Hepatocyte (in vitro differentiated cells): ENCODE data around the gene AKAP13. TPM values are rescaled to one million over a fixed set of nuclear protein-coding genes. Genes with fewer than 3 reads are reported as not detected.

ENCODE experiments used
- DNase-seq: peaks from one replicate; pipeline ENCODE4 v3.0.0-alpha.2; 2016; ENCODE audit warnings: low spot score
- H2AFZ ChIP-seq: fragments of 200-600 bp; sonication (generic); 2 replicates; pipeline ENCODE4 v1.6.0; 2016; ENCODE audit warnings: antibody characterized with exemption, mild to moderate bottlenecking
- H3K27ac ChIP-seq: fragments of 200-600 bp; sonication (generic); 2 replicates; pipeline ENCODE4 v1.5.1; 2016; ENCODE audit warnings: mild to moderate bottlenecking
- H3K27me3 ChIP-seq: fragments of 200-600 bp; sonication (generic); 2 replicates; pipeline ENCODE4 v1.6.1; 2016
- H3K36me3 ChIP-seq: fragments of 200-600 bp; sonication (generic); replicated peaks from 2 replicates; pipeline ENCODE4 v1.5.1; 2016; ENCODE audit warnings: low read depth; ENCODE audit not compliant: insufficient read depth
- H3K4me1 ChIP-seq: fragments of 200-600 bp; sonication (generic); 2 replicates; pipeline ENCODE4 v1.5.1; 2016; ENCODE audit warnings: mild to moderate bottlenecking, moderate library complexity; ENCODE audit not compliant: insufficient read depth
- H3K4me2 ChIP-seq: fragments of 200-600 bp; sonication (generic); 2 replicates; pipeline ENCODE4 v1.6.0; 2016
- H3K4me3 ChIP-seq: fragments of 200-600 bp; sonication (generic); 2 replicates; pipeline ENCODE4 v1.5.1; 2016; ENCODE audit warnings: mild to moderate bottlenecking
- H3K79me2 ChIP-seq: fragments of 200-600 bp; sonication (generic); 2 replicates; pipeline ENCODE4 v1.6.0; 2017; ENCODE audit warnings: mild to moderate bottlenecking
- H3K9me2 ChIP-seq: fragments of 200-600 bp; sonication (generic); replicated peaks from 2 replicates; pipeline ENCODE4 v1.6.0; 2017; ENCODE audit warnings: mild to moderate bottlenecking; ENCODE audit not compliant: insufficient read depth
- H3K9me3 ChIP-seq: fragments of 200-600 bp; sonication (generic); 2 replicates; pipeline ENCODE4 v1.5.1; 2016; ENCODE audit warnings: low read depth, mild to moderate bottlenecking
- H4K20me1 ChIP-seq: fragments of 200-600 bp; sonication (generic); 2 replicates; pipeline ENCODE4 v1.6.0; 2016; ENCODE audit warnings: mild to moderate bottlenecking; ENCODE audit not compliant: insufficient read depth, poor library complexity, severe bottlenecking
- EZH2 ChIP-seq: fragments of 200-600 bp; sonication (generic); IDR thresholded peaks from 2 replicates; pipeline ENCODE4 v1.6.1; 2016; ENCODE audit warnings: antibody characterized with exemption, mild to moderate bottlenecking, borderline replicate concordance
- EZH2phosphoT487 ChIP-seq: fragments of 200-600 bp; sonication (generic); IDR thresholded peaks from one replicate; pipeline ENCODE4 v1.6.1; 2018; ENCODE audit warnings: antibody characterized with exemption, mild to moderate bottlenecking, low read depth, moderate library complexity; ENCODE audit not compliant: unreplicated experiment, severe bottlenecking
- WGBS: methylation state at CpG from one replicate; pipeline ENCODE4 v1.1.6; 2016; ENCODE audit warnings: low lambda C conversion rate; ENCODE audit errors: missing lambda C conversion rate; 5-methylcytosine and 5-hydroxymethylcytosine counted together
- polyA plus RNA-seq: library from polyadenylated mRNA; unstranded; fragments of >200 nt; fragmentation: Nextera tagmentation; extraction: Ambion mirVana; gene quantifications from 2 replicates; pipeline ENCODE4 v1.2.1, GENCODE V29; 2016
- total RNA-seq: library from RNA; depleted of rRNA; stranded (reverse); fragments of >200 nt; gene quantifications from 2 replicates; pipeline ENCODE4 v1.2.3, GENCODE V29; 2014
- TF ChIP-seq, protein P1 (sequence below): fragments of 200-600 bp; sonication (generic); IDR thresholded peaks from 2 replicates; pipeline ENCODE4 v1.5.1; 2016; ENCODE audit warnings: antibody characterized with exemption, mild to moderate bottlenecking; ENCODE audit not compliant: poor library complexity

AKAP13 gene
- total and polyA plus RNA-seq, 2 experiments from 2014 or later, result 55.6 to 80.9 TPM

- DNase-seq, result no peak
- Histone ChIP-seq H3K4me2 (no peak overlapping the region), H3K4me3 (no peak overlapping the region), H2AFZ (no peak overlapping the region), H3K27me3 (no peaks in the 10 kb centered on the region), H4K20me1 (no peaks in the 10 kb centered on the region), H3K27ac (no peak overlapping the region), H3K36me3 (no peaks in the 10 kb centered on the region), H3K9me3 (no peaks in the 10 kb centered on the region), H3K9me2 (no peaks in the 10 kb centered on the region), H3K79me2 (peaks cover 41% of the 10 kb centered on the region), H3K4me1 (peaks cover 8% of the 10 kb centered on the region)
- WGBS, result 96% methylated on average over 4 of the region's 4 CpGs
- no peak for TF ChIP-seq EZH2
- TF ChIP-seq EZH2phosphoT487, result no peak
- TF ChIP-seq, protein P1, sequence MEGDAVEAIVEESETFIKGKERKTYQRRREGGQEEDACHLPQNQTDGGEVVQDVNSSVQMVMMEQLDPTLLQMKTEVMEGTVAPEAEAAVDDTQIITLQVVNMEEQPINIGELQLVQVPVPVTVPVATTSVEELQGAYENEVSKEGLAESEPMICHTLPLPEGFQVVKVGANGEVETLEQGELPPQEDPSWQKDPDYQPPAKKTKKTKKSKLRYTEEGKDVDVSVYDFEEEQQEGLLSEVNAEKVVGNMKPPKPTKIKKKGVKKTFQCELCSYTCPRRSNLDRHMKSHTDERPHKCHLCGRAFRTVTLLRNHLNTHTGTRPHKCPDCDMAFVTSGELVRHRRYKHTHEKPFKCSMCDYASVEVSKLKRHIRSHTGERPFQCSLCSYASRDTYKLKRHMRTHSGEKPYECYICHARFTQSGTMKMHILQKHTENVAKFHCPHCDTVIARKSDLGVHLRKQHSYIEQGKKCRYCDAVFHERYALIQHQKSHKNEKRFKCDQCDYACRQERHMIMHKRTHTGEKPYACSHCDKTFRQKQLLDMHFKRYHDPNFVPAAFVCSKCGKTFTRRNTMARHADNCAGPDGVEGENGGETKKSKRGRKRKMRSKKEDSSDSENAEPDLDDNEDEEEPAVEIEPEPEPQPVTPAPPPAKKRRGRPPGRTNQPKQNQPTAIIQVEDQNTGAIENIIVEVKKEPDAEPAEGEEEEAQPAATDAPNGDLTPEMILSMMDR, result no peak
Observed at GRCh38 chr15:85630311-85630710, 249.9 kb downstream of the AKAP13 start.

- Histone ChIP-seq H3K27me3 (no peaks in the 10 kb centered on the region), H2AFZ (no peak overlapping the region), H3K36me3 (no peaks in the 10 kb centered on the region), H3K4me1 (peaks cover 8% of the 10 kb centered on the region), H4K20me1 (no peaks in the 10 kb centered on the region), H3K27ac (no peak overlapping the region), H3K79me2 (peaks cover 40% of the 10 kb centered on the region), H3K9me3 (no peaks in the 10 kb centered on the region), H3K9me2 (no peaks in the 10 kb centered on the region), H3K4me2 (no peak overlapping the region), H3K4me3 (no peak overlapping the region)
- WGBS, result 88% methylated on average over 2 of the region's 2 CpGs
- TF ChIP-seq EZH2 (no peak), EZH2phosphoT487 (no peak)
- TF ChIP-seq, protein P1, result no peak
- DNase-seq, result no peak
Observed at GRCh38 chr15:85631018-85631417, 250.6 kb downstream of the AKAP13 start.

DNA sequence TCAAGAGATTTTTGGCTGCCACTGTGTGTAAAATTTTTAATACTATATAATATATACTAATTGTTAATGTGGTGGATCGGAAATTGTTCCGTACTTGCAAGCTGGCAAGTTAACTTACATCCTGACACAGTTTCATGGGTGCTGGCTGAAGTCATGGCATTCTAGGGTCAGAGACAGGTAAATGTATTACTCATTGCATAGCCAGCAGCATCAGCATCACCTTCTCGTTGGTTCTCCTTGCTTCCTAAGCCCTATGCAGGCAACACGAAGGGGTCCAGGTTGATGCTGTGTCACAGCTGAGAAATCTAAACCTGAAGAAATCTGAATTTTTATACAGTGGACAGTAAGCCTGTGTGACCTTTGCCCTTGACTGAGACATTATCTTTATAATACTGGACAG lies 251.6 kb downstream of the AKAP13 start:
- TF ChIP-seq EZH2, result no peak
- TF ChIP-seq EZH2phosphoT487, result no peak
- TF ChIP-seq, protein P1, result no peak
- no peaks in the 10 kb centered on the region for H3K9me3 ChIP-seq
- peaks cover 43% of the 10 kb centered on the region for H3K79me2 ChIP-seq
- no peak overlapping the region for H3K4me3 ChIP-seq
- H4K20me1 ChIP-seq, result no peaks in the 10 kb centered on the region
- DNase-seq, result no peak
- H3K4me2 ChIP-seq, result no peak overlapping the region
- no peak overlapping the region for H2AFZ ChIP-seq
- H3K4me1 ChIP-seq, result peaks cover 3% of the 10 kb centered on the region
- H3K27me3 ChIP-seq, result no peaks in the 10 kb centered on the region
- 79% methylated on average over 4 of the region's 4 CpGs for WGBS
- no peak overlapping the region for H3K27ac ChIP-seq
- H3K9me2 ChIP-seq, result no peaks in the 10 kb centered on the region
- H3K36me3 ChIP-seq, result no peaks in the 10 kb centered on the region

- H3K4me3 ChIP-seq, result no peak overlapping the region
- H3K27me3 ChIP-seq, result no peaks in the 10 kb centered on the region
- TF ChIP-seq EZH2 (no peak), EZH2phosphoT487 (no peak)
- TF ChIP-seq, protein P1, result no peak
- DNase-seq, result no peak
- H3K9me3 ChIP-seq, result no peaks in the 10 kb centered on the region
- no peak overlapping the region for H2AFZ ChIP-seq
- H3K4me2 ChIP-seq, result no peak overlapping the region
- peaks cover 48% of the 10 kb centered on the region for H3K79me2 ChIP-seq
- no peaks in the 10 kb centered on the region for H3K4me1 ChIP-seq
- no peak overlapping the region for H3K27ac ChIP-seq
- no peaks in the 10 kb centered on the region for H4K20me1 ChIP-seq
- no peaks in the 10 kb centered on the region for H3K36me3 ChIP-seq
- no peaks in the 10 kb centered on the region for H3K9me2 ChIP-seq
Observed at GRCh38 chr15:85633859-85634258, 253.5 kb downstream of the AKAP13 start.
